ENCODE results near the gene ARAP1.

DNA sequence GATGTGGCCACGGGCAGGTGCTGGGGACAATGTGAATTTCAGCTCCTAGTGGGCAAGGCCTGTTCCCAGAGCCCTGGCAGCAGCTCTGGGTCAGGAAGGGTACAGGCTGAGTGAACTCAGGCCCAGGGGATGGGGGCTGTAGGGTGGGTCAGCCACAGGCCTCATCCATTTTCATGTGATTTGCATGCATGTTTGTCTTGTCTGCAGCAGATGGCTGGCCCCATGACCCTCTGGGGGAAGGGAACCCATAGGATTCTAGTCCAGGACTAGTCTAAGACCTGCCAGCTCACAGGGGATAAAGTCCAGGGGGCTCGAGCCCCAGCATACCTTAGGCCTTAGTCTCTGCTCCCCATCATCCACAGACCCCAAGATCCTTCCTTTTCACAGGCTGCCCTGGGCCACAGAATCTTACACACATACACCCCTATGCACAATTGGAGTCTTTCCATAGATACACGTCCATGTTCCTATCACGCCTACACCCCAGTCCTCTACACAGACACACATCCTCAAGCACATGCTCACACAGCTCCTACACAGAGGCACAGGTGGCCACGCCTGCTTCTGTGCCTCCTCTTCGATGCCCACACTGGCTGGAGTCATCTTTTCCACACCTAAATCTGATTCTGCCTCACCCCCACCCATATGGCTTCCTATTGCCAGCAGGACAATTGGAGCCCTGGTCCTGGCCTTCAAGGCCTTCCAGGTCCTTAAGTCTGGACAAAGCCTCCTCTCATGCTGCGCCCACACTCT, 103.6 kb downstream of the ARAP1 start:
- TF ChIP-seq CTCF (IDR thresholded peaks at IDR 0.05 in 8 of 11, conservative IDR thresholded peaks at IDR 0.05 in 3 of 11) (no peak), POLR2A (IDR thresholded peaks at IDR 0.05) (no peak), POLR2AphosphoS5 (IDR thresholded peaks at IDR 0.05) (no peak)

All from spleen (tissue), 7 donors.